ENCODE measurements around the gene C1orf74. TPM values are rescaled to one million over a fixed set of nuclear protein-coding genes. Genes with fewer than 3 reads are reported as not detected.

The C1orf74 gene
- total and polyA plus RNA-seq, 7 experiments from 2014 or later: 0.31 to 1.5 (median 0.74) TPM

DNA sequence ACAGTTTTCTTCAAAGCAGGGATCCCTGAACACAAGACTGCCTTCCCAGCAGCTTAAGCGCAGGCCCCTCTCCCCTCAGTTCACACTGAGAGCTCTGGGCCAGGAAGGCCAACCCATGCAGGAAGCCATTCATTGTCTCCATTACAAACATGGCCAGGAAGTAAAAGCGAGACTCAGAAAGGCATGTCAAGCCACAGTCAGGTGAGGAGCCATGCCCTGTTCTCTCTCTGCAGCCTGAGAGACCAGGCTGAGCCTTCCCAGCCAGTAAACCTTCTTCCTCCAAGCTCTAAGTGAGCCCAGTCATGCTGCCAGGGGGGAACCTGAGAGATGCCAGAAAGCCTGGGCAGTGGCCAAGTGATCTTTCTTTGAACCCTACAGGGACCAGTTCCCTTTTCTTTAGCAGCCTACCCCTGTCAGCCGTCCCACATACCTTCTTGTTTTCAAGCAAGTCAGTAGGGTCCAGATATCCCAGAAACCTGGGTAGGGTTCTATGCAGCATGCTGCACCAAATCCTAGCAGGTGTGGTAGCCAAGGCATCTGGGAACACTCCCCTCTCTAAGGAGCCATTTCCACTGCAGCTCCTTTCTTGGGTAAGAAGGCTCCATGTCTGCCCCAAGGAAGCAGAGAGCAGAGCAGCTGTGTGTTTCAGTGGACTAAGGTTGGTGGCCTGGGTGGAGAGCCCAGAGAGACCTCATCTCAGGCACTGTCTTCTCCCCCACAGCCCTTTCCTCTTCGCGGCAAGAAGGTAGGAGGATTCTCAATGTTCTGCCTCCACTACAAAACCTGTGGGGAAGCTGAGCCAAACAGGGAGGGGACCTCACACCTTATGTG lies 27.5 kb downstream of the C1orf74 start:
- peak overlapping the region; percentile 91 for H3K4me3 ChIP-seq (ENCODE audit: low read length)
- ChIA-PET POLR2A (interaction anchor here (0.6 to 37.2 kb wide), 6 partner anchors 9 to 181 kb away, joined by 3 to 1558 read pairs (median 7); partner anchors contain the start of gene C1orf74), CTCF (interaction anchor here (1.1 to 5.6 kb wide), 7 partner anchors 9 to 187 kb away, joined by 4 to 63 read pairs (median 6); no protein-coding TSS in a partner anchor)
- peak overlapping the region in 7 of 9 donors; percentile 90 to 99 (median 97) for H3K27ac Mint-ChIP-seq
- H3K9me3 ChIP-seq (ENCODE audit: control insufficient read depth in 2 of 3, low read length in 3 of 3): no peaks in the 10 kb centered on the region
- H3K4me1 ChIP-seq (ENCODE audit: control insufficient read depth in 2 of 2, insufficient read depth in 2 of 2, low read length in 2 of 2): peaks cover 57 to 64% of the 10 kb centered on the region in 2 donors
- no peaks in the 10 kb centered on the region for H3K27me3 Mint-ChIP-seq
- no peaks in the 10 kb centered on the region for H3K9me3 Mint-ChIP-seq
- H3K27me3 ChIP-seq (ENCODE audit: control insufficient read depth in 2 of 2, insufficient read depth in 2 of 2, low read length in 2 of 2): no peaks in the 10 kb centered on the region
- peaks cover 14 to 67% (median 37%) of the 10 kb centered on the region in 5 donors for H3K36me3 Mint-ChIP-seq
- DNase-seq (peak in 7 of 9 donors; percentile 34 to 55 (median 45)), ATAC-seq (peak; percentile 48)
- H3K4me1 Mint-ChIP-seq: peaks cover 70 to 85% (median 78%) of the 10 kb centered on the region in 7 donors
- peaks cover 19 to 38% (median 26%) of the 10 kb centered on the region in 3 experiments for H3K36me3 ChIP-seq (ENCODE audit: control insufficient read depth in 2 of 3, insufficient read depth in 3 of 3, low read length in 3 of 3)
- intact Hi-C loops (cut with micrococcal nuclease): loop anchor here (1.0 to 10.0 kb wide), 6 partner anchors 9 to 1498 kb away; partner anchors contain the start of genes C1orf74 (in 2 of the 2), UTP25 (in 2 of the 2) and RCOR3 (in 1 of the 2)
- peak overlapping the region; percentile 83 for H3K27ac ChIP-seq (ENCODE audit: low read depth, low read length)
- H3K4me3 Mint-ChIP-seq: peak overlapping the region; percentile 89 to 100 (median 98)

DNA sequence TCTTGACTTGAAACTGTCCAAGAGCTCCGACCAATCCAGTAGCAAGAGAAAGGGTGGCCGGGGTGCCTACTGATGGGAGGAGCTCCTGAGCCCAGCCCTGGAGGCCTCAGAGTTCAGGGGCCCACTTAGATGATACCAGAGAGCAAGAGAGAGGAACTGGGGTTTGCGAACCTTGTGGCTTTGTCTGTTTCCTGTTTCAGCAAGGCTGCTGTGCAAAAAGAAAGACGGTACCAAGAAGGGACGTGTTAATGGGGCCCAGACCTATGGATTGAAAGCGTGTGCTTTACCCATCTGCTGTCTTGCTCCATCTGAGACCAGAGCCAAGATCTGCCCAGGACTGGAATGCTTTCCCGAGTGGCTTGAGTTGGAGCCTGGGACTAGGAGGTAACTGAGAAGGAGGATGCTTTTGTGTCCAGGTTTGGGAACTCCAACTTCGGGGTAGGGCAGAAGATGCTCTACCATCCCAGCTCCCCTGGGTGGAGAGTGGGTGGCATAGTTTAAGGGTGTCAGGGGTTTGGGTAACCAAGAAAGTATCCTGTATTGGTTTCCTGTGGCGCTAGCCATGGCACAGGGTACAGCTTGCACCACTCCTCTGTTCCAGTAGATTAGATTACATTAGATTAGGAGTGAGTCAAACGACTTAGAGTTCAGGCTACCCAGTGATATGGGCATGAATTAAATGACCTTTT lies 28.3 kb downstream of the C1orf74 start, which contains the start of gene TRAF3IP3:
Gene TRAF3IP3 (plus strand): TSS at position 128 of the 689 bp plus-strand sequence. CDS start 3,987 bp downstream, outside the sequence.
- H3K9me3 ChIP-seq (ENCODE audit: control insufficient read depth in 2 of 3, low read length in 3 of 3): no peaks in the 10 kb centered on the region
- H3K27me3 Mint-ChIP-seq: no peaks in the 10 kb centered on the region
- POLR2A ChIA-PET: interaction anchor here (0.8 to 37.2 kb wide), 7 partner anchors 8 to 71 kb away, joined by 3 to 1558 read pairs (median 6); partner anchors contain the start of gene C1orf74
- H3K9me3 Mint-ChIP-seq: no peaks in the 10 kb centered on the region
- H3K4me3 ChIP-seq (ENCODE audit: low read length): peak within 1 kb of the TSS; percentile 91
- ATAC-seq (peak; percentile 97), DNase-seq (peak; percentile 33 to 86 (median 84))
- intact Hi-C loops (cut with micrococcal nuclease): loop anchor here (1.0 to 10.0 kb wide), 6 partner anchors 8 to 1499 kb away; partner anchors contain the start of genes C1orf74 (in 2 of the 2), UTP25 (in 2 of the 2) and RCOR3 (in 1 of the 2)
- peak within 1 kb of the TSS; percentile 89 to 100 (median 98) for H3K4me3 Mint-ChIP-seq
- CTCF ChIA-PET: interaction anchor here (0.5 to 5.6 kb wide), 10 partner anchors 8 to 186 kb away, joined by 3 to 63 read pairs (median 4); no protein-coding TSS in a partner anchor
- peaks cover 11 to 30% (median 19%) of the 10 kb centered on the region in 3 experiments for H3K36me3 ChIP-seq (ENCODE audit: control insufficient read depth in 2 of 3, insufficient read depth in 3 of 3, low read length in 3 of 3)
- H3K4me1 ChIP-seq (ENCODE audit: control insufficient read depth in 2 of 2, insufficient read depth in 2 of 2, low read length in 2 of 2): peaks cover 63 to 64% of the 10 kb centered on the region in 2 donors
- H3K36me3 Mint-ChIP-seq: peaks cover 12 to 61% (median 30%) of the 10 kb centered on the region in 5 donors
- peak within 1 kb of the TSS; percentile 83 for H3K27ac ChIP-seq (ENCODE audit: low read depth, low read length)
- H3K27ac Mint-ChIP-seq: peak within 1 kb of the TSS in 7 of 9 donors; percentile 90 to 99 (median 97)
- peaks cover 68 to 85% (median 78%) of the 10 kb centered on the region in 7 donors for H3K4me1 Mint-ChIP-seq
- no peaks in the 10 kb centered on the region for H3K27me3 ChIP-seq (ENCODE audit: control insufficient read depth in 2 of 2, insufficient read depth in 2 of 2, low read length in 2 of 2)

DNA sequence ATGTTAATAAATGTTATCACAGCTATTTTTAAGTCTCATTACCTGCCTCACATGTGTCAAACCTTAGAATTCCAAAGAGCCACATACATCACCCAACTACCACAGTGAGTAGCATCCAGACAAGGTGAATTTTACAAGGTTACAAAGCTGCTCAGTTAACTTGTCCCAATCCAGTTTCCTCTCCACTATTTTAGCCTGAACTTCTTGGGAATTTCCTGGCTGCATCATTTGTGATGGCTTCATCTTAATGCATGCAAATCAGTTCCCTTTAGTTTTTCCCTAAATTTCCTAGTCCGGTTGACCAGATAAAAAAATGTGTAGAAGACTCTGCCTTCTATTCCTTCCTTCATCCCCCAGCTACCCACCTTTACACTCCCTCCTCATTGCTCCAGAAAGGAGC lies 29.1 kb downstream of the C1orf74 start:
- Histone ChIP-seq H3K9me3 (ENCODE audit: control insufficient read depth in 2 of 3, low read length in 3 of 3) (no peaks in the 10 kb centered on the region), H3K27ac (ENCODE audit: low read depth, low read length) (peak overlapping the region; percentile 83), H3K27me3 (ENCODE audit: control insufficient read depth in 2 of 2, insufficient read depth in 2 of 2, low read length in 2 of 2) (no peaks in the 10 kb centered on the region), H3K4me3 (ENCODE audit: low read length) (peak overlapping the region; percentile 91), H3K36me3 (ENCODE audit: control insufficient read depth in 2 of 3, insufficient read depth in 3 of 3, low read length in 3 of 3) (peaks cover 9 to 22% (median 14%) of the 10 kb centered on the region in 3 experiments), H3K4me1 (ENCODE audit: control insufficient read depth in 2 of 2, insufficient read depth in 2 of 2, low read length in 2 of 2) (peaks cover 62 to 64% of the 10 kb centered on the region in 2 donors)
- DNase-seq: no peak
- no peak for ATAC-seq
- Mint-ChIP-seq H3K27me3 (no peaks in the 10 kb centered on the region), H3K4me3 (peak overlapping the region; percentile 89 to 100 (median 98)), H3K4me1 (peaks cover 67 to 83% (median 78%) of the 10 kb centered on the region in 7 donors), H3K36me3 (peaks cover 9 to 54% (median 25%) of the 10 kb centered on the region in 5 donors), H3K9me3 (no peaks in the 10 kb centered on the region), H3K27ac (peak overlapping the region in 7 of 9 donors; percentile 90 to 99 (median 97))
- POLR2A ChIA-PET: interaction anchor here (0.9 to 37.2 kb wide), 4 partner anchors 9 to 72 kb away, joined by 3 to 1558 read pairs (median 6); partner anchors contain the start of gene C1orf74
- intact Hi-C loops (cut with micrococcal nuclease): loop anchor here in 1 of 2 donors (10.0 kb wide), 1 partner anchor 1500 kb away; the partner anchor contains the start of gene RCOR3
- CTCF ChIA-PET: interaction anchor here (0.5 to 5.6 kb wide), 11 partner anchors 8 to 186 kb away, joined by 3 to 63 read pairs (median 4); partner anchors contain the start of gene C1orf74

DNA sequence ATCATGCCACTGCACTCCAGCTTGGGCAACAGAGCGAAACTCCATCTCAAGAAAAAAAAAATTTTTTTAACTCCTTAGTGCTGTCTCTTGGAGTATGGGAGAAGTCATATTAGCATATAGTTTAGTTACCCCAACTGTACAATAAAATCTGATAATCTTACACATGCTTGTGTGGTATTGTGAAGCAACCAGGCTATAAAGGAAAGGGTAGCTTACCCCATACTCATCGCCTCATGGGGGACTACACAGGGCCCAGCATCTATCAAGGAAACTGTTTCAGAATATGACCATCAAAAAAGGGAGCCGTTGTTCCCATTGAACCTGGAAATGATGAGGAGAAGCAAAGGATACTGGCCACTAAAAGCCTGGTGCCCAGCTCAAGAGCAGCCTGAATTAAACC lies 31.5 kb downstream of the C1orf74 start:
- Histone ChIP-seq H3K4me3 (ENCODE audit: low read length) (no peak overlapping the region), H3K27ac (ENCODE audit: low read depth, low read length) (no peak overlapping the region), H3K9me3 (ENCODE audit: control insufficient read depth in 2 of 3, low read length in 3 of 3) (no peaks in the 10 kb centered on the region), H3K27me3 (ENCODE audit: control insufficient read depth in 2 of 2, insufficient read depth in 2 of 2, low read length in 2 of 2) (no peaks in the 10 kb centered on the region), H3K36me3 (ENCODE audit: control insufficient read depth in 2 of 3, insufficient read depth in 3 of 3, low read length in 3 of 3) (peaks cover 0 to 3% (median 0%) of the 10 kb centered on the region in 3 experiments), H3K4me1 (ENCODE audit: control insufficient read depth in 2 of 2, insufficient read depth in 2 of 2, low read length in 2 of 2) (peaks cover 54 to 55% of the 10 kb centered on the region in 2 donors)
- POLR2A ChIA-PET: interaction anchor here (6.7 to 37.2 kb wide), 2 partner anchors 8 to 24 kb away, joined by 44 to 1558 read pairs; partner anchors contain the start of gene C1orf74
- Mint-ChIP-seq H3K4me1 (peaks cover 55 to 77% (median 72%) of the 10 kb centered on the region in 7 donors), H3K9me3 (no peaks in the 10 kb centered on the region), H3K27ac (peak overlapping the region in 6 of 9 donors; percentile 11 to 97 (median 72)), H3K36me3 (peaks cover 0 to 30% (median 4%) of the 10 kb centered on the region in 5 donors), H3K27me3 (no peaks in the 10 kb centered on the region), H3K4me3 (peak overlapping the region in 2 of 10 donors; percentile 23 to 79)
- ATAC-seq (no peak), DNase-seq (no peak)
- intact Hi-C loops (cut with micrococcal nuclease): loop anchor here in 1 of 2 donors (1.0 to 10.0 kb wide), 2 partner anchors 31 to 1502 kb away; partner anchors contain the start of genes C1orf74 and RCOR3
- CTCF ChIA-PET: interaction anchor here (2.8 kb wide), 1 partner anchor 16 kb away, joined by 23 read pairs; no protein-coding TSS in a partner anchor

GRCh38 chr1:209751627-209752231 lies 32.6 kb downstream of the C1orf74 start:
- no peaks in the 10 kb centered on the region for H3K27me3 Mint-ChIP-seq
- peak overlapping the region; percentile 18 for H3K4me3 ChIP-seq (ENCODE audit: low read length)
- no peaks in the 10 kb centered on the region for H3K9me3 ChIP-seq (ENCODE audit: control insufficient read depth in 2 of 3, low read length in 3 of 3)
- H3K36me3 Mint-ChIP-seq: peaks cover 0 to 20% (median 3%) of the 10 kb centered on the region in 5 donors
- peak in 2 of 9 donors; percentile 38 to 54 for DNase-seq
- H3K4me1 Mint-ChIP-seq: peaks cover 57 to 85% (median 77%) of the 10 kb centered on the region in 7 donors
- peaks cover 55 to 59% of the 10 kb centered on the region in 2 donors for H3K4me1 ChIP-seq (ENCODE audit: control insufficient read depth in 2 of 2, insufficient read depth in 2 of 2, low read length in 2 of 2)
- H3K27ac ChIP-seq (ENCODE audit: low read depth, low read length): peak overlapping the region; percentile 69
- no peaks in the 10 kb centered on the region for H3K27me3 ChIP-seq (ENCODE audit: control insufficient read depth in 2 of 2, insufficient read depth in 2 of 2, low read length in 2 of 2)
- intact Hi-C loops (cut with micrococcal nuclease): loop anchor here in 1 of 2 donors (1.0 to 10.0 kb wide), 2 partner anchors 33 to 1503 kb away; partner anchors contain the start of genes C1orf74 and RCOR3
- no peaks in the 10 kb centered on the region for H3K36me3 ChIP-seq (ENCODE audit: control insufficient read depth in 2 of 3, insufficient read depth in 3 of 3, low read length in 3 of 3)
- peak overlapping the region in 8 of 9 donors; percentile 82 to 97 (median 91) for H3K27ac Mint-ChIP-seq
- ChIA-PET POLR2A (interaction anchor here (0.9 to 37.2 kb wide), 4 partner anchors 9 to 28 kb away, joined by 3 to 1558 read pairs (median 24); partner anchors contain the start of gene C1orf74), CTCF (interaction anchor here (0.6 to 2.8 kb wide), 4 partner anchors 17 to 181 kb away, joined by 3 to 23 read pairs (median 4); no protein-coding TSS in a partner anchor)
- H3K4me3 Mint-ChIP-seq: peak overlapping the region; percentile 53 to 93 (median 74)
- H3K9me3 Mint-ChIP-seq: no peaks in the 10 kb centered on the region
- ATAC-seq: no peak

Data from naive thymus-derived CD4-positive, alpha-beta T cell (primary cell).